Amygdala (tissue), 56 donors: Measurements from ENCODE around the gene CYP21A2.
"Not testable (repeated sequence)": the region's sequence is repeated elsewhere in the genome, so short reads cannot be mapped to it uniquely, and the experiment has no call there.

Source experiments
- DNase-seq, 56 donors: peaks; one replicate each; lab custom pipeline; 2025; lab: John Stamatoyannopoulos, UW

The CYP21A2 gene

GRCh38 chr6:32028631-32029030 is 9.6 kb upstream of the CYP21A2 start:
- DNase-seq = not testable (repeated sequence)

GRCh38 chr6:32029553-32029952 is 8.7 kb upstream of the CYP21A2 start:
- DNase-seq = not testable (repeated sequence)

- DNase-seq = not testable (repeated sequence)
Observed at GRCh38 chr6:32035283-32036013, 2.8 kb upstream of the CYP21A2 start.

GRCh38 chr6:32037136-32037535 is 1.1 kb upstream of the CYP21A2 start:
- DNase-seq = not testable (repeated sequence)

- DNase-seq = not testable (repeated sequence)
Observed at GRCh38 chr6:32038878-32039277, 663 bp downstream of the CYP21A2 start.

- DNase-seq = not testable (repeated sequence)
Observed at GRCh38 chr6:32039321-32040274, 1.4 kb downstream of the CYP21A2 start.

GRCh38 chr6:32040299-32041049 is 2.3 kb downstream of the CYP21A2 start:
- not testable (repeated sequence) for DNase-seq

GRCh38 chr6:32041050-32041321 is 2.8 kb downstream of the CYP21A2 start:
- not testable (repeated sequence) for DNase-seq

- not testable (repeated sequence) for DNase-seq
Observed at GRCh38 chr6:32041385-32041784, 3.2 kb downstream of the CYP21A2 start.

- DNase-seq = not testable (repeated sequence)
Observed at GRCh38 chr6:32042276-32042675, 4.1 kb downstream of the CYP21A2 start.

GRCh38 chr6:32043589-32044380 is 5.6 kb downstream of the CYP21A2 start:
- DNase-seq = not testable (repeated sequence)

- DNase-seq = not testable (repeated sequence)
Observed at GRCh38 chr6:32044916-32045315, 6.7 kb downstream of the CYP21A2 start.

- peak in 2 of 56 donors; percentile 15 to 19 for DNase-seq
Observed at GRCh38 chr6:32045811-32046449, 7.7 kb downstream of the CYP21A2 start.

- peak in 10 of 56 donors; percentile 10 to 56 (median 19) for DNase-seq
Observed at GRCh38 chr6:32046450-32047083, 8.4 kb downstream of the CYP21A2 start.

- DNase-seq = peak in 6 of 56 donors; percentile 17 to 56 (median 33)
Observed at GRCh38 chr6:32047084-32047478, 8.9 kb downstream of the CYP21A2 start.

GRCh38 chr6:32047539-32047854 is 9.3 kb downstream of the CYP21A2 start:
- DNase-seq = no peak

- peak in 35 of 56 donors; percentile 4 to 67 (median 22) for DNase-seq
Observed at GRCh38 chr6:32047855-32048766, 9.9 kb downstream of the CYP21A2 start.

GRCh38 chr6:32049149-32049548 is 10.9 kb downstream of the CYP21A2 start:
- not testable (repeated sequence) for DNase-seq
